Measurements from ENCODE around the gene CHCHD3. TPM values are rescaled to one million over a fixed set of nuclear protein-coding genes. Genes with fewer than 3 reads are reported as not detected.
A peak's percentile ranks its signal among the peaks of the same experiment; 100 is the strongest.

The CHCHD3 gene
- total RNA-seq, 3 donors from 2014 or later = 71.9 to 76.4 (median 72.9) TPM

DNA sequence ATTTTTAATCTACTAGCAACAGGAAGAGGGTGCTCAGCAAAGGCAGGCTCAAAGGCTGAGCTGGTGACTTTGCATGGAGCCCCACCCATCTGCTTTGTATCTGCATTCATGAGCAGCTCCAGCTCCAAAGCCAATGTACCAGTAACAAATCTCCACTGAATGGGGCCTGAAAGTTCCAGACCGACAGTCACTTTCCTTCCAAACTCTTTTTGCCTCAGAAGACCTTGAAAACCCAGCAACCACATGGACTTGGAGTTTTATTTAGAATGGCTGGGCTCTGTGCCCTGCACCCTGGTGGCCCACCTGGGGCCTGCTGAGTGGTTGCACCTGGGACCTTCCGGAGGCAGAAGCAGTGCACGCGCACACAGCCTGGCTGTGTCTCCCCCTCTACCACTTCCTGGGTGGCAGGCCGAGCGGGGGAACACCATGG, 310.6 kb downstream of the CHCHD3 start:
- peak; percentile 45 for ATAC-seq
- intact Hi-C loops (cut with DNase I, micrococcal nuclease) = no loop called here
- peaks cover 9% of the 10 kb centered on the region for H3K9me3 ChIP-seq
- DNase-seq = no peak
- TF ChIP-seq, protein P1, sequence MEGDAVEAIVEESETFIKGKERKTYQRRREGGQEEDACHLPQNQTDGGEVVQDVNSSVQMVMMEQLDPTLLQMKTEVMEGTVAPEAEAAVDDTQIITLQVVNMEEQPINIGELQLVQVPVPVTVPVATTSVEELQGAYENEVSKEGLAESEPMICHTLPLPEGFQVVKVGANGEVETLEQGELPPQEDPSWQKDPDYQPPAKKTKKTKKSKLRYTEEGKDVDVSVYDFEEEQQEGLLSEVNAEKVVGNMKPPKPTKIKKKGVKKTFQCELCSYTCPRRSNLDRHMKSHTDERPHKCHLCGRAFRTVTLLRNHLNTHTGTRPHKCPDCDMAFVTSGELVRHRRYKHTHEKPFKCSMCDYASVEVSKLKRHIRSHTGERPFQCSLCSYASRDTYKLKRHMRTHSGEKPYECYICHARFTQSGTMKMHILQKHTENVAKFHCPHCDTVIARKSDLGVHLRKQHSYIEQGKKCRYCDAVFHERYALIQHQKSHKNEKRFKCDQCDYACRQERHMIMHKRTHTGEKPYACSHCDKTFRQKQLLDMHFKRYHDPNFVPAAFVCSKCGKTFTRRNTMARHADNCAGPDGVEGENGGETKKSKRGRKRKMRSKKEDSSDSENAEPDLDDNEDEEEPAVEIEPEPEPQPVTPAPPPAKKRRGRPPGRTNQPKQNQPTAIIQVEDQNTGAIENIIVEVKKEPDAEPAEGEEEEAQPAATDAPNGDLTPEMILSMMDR (IDR thresholded peaks at IDR 0.05) = no peak
- H3K4me1 ChIP-seq (ENCODE audit: low read depth) = no peaks in the 10 kb centered on the region
- no peak overlapping the region for H3K4me3 ChIP-seq
- H3K36me3 ChIP-seq (ENCODE audit: low read depth) = no peaks in the 10 kb centered on the region

DNA sequence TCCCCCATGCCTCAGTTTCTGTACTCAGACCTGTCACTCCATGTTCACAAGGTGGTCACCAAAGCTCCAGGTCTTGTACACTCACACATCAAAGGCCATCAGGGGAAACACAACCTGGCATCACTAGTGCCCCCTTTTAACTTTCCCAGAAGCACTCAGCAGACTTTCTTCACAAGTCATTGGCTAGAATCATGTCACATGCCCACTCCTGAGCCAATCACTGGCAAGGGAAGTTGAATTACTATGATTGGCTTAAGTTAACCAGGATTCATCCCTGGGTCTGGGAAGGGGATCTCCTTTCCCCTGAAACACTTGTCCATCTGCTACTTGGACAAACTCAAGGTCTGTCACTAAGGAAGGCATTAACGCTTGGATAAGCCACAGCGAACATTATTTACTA, 311.8 kb downstream of the CHCHD3 start:
- Histone ChIP-seq H3K4me1 (ENCODE audit: low read depth) (no peaks in the 10 kb centered on the region), H3K4me3 (no peak overlapping the region), H3K36me3 (ENCODE audit: low read depth) (no peaks in the 10 kb centered on the region), H3K9me3 (peaks cover 9% of the 10 kb centered on the region)
- TF ChIP-seq, protein P1 (IDR thresholded peaks at IDR 0.05) = no peak
- intact Hi-C loops (cut with DNase I, micrococcal nuclease) = no loop called here
- no peak for DNase-seq
- no peak for ATAC-seq

DNA sequence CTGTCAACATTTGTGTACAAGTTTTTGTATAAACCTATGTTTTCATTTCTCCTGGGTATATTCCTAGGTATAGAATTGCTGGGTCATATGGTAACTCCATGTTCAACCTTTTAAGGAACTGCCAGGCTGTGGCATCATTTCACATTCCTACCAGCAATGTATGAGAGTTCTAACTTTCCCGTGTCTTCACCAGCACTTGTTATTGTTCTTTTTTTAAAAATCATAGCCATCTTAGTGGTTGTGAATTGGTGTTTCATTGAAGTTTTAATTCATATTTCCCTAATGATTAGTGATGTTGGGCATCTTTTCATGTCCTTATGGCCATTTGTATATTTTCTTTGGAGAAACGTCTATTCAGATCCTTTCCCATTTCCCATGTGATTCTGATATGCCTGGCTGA, 312.6 kb downstream of the CHCHD3 start:
- H3K4me3 ChIP-seq = no peak overlapping the region
- ATAC-seq (no peak), DNase-seq (no peak)
- no peaks in the 10 kb centered on the region for H3K4me1 ChIP-seq (ENCODE audit: low read depth)
- H3K9me3 ChIP-seq = peaks cover 9% of the 10 kb centered on the region
- intact Hi-C loops (cut with DNase I, micrococcal nuclease) = no loop called here
- TF ChIP-seq, protein P1 (IDR thresholded peaks at IDR 0.05) = no peak
- no peaks in the 10 kb centered on the region for H3K36me3 ChIP-seq (ENCODE audit: low read depth)

DNA sequence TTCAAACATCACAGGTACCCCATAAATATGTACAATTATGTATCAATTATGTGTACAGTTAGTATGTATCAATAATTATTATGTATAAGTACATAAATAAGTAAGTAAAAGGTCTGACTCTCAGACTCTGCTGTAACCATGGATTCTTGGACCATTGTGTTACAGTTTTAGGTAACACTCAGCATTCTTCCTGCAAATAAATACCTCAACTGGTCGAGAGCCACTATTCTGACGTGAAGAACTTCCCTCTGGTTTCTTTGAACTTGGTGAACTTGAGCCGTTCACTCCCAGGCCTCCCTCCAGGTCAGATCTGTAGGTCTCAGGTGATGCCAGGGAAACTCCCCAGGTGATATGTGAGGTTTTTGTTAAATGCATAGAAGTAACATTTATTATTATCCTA, 313.8 kb downstream of the CHCHD3 start:
- no peak for ATAC-seq
- no peak for DNase-seq
- no peaks in the 10 kb centered on the region for H3K4me1 ChIP-seq (ENCODE audit: low read depth)
- TF ChIP-seq, protein P1 (IDR thresholded peaks at IDR 0.05) = no peak
- intact Hi-C loops (cut with DNase I, micrococcal nuclease) = no loop called here
- H3K36me3 ChIP-seq (ENCODE audit: low read depth) = no peaks in the 10 kb centered on the region
- peaks cover 9% of the 10 kb centered on the region for H3K9me3 ChIP-seq
- H3K4me3 ChIP-seq = no peak overlapping the region

DNA sequence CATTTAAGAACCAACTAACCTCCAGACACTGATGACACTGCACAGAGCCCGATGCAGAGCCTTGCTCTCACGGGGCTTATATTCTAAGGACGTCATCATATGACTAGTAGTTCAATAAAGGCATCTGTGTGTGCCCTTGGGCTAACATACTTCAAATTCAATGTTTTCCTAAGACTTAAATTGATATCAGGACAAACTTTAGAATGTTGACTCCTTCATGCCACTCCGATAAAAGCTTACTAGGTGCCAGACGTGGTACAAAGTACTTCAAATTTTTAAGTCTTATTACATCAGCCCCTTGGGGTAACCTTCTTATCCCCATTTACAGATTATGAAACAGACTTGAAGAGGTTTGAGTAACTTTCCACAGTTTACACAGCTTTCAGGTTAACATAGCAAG, 314.5 kb downstream of the CHCHD3 start:
- H3K4me3 ChIP-seq = no peak overlapping the region
- H3K4me1 ChIP-seq (ENCODE audit: low read depth) = no peaks in the 10 kb centered on the region
- peaks cover 9% of the 10 kb centered on the region for H3K9me3 ChIP-seq
- TF ChIP-seq, protein P1 (IDR thresholded peaks at IDR 0.05) = no peak
- no peaks in the 10 kb centered on the region for H3K36me3 ChIP-seq (ENCODE audit: low read depth)
- no peak for DNase-seq
- intact Hi-C loops (cut with DNase I, micrococcal nuclease) = no loop called here
- ATAC-seq = no peak

DNA sequence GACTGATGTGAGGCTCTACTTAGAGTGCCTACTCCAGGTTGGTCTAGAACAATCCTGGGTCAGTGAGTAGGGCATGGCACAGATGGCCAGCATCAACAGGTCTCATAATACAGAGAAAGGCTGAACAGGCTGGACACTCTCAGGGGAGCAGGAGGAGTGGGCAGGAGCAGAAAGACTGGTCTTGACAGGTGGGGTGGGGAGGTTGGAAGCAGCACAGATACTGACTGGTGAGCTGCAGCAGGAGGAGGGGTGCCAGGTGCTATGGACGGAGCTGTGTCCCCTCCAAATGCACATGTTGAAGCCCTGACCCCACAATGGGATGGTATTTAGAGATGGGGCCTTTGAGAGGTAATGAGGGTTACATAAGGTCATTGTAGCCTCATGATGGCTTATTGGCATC, 315.2 kb downstream of the CHCHD3 start:
- intact Hi-C loops (cut with DNase I, micrococcal nuclease) = no loop called here
- ATAC-seq (no peak), DNase-seq (no peak)
- Histone ChIP-seq H3K36me3 (ENCODE audit: low read depth) (no peaks in the 10 kb centered on the region), H3K4me3 (no peak overlapping the region), H3K9me3 (peaks cover 9% of the 10 kb centered on the region), H3K4me1 (ENCODE audit: low read depth) (no peaks in the 10 kb centered on the region)
- TF ChIP-seq, protein P1 (IDR thresholded peaks at IDR 0.05) = no peak

All from mucosa of descending colon (tissue), 3 donors.